Peyer's patch (tissue), 4 donors: ENCODE results near the gene PYGB.

Source experiments
- POLR2A ChIP-seq, 2 donors: fragments of 450-650 bp; IDR thresholded peaks; one replicate each; pipeline ENCODE4 v1.5.1; 2017; ENCODE audit warnings: antibody characterized with exemption in 2 of 2, mild to moderate bottlenecking in 2 of 2, moderate library complexity in 2 of 2
- TF ChIP-seq, protein P1 (sequence below), 6 experiments: fragments of 450-650 bp in 4 of 6; fragments of 200-600 bp in 2 of 6; sonication (generic) in 1 of 6; IDR thresholded peaks; one replicate each; pipeline ENCODE4 v1.5.1; 2017 to 2019; ENCODE audit warnings: antibody characterized with exemption in 6 of 6, mild to moderate bottlenecking in 3 of 6, moderate library complexity in 1 of 6

GRCh38 chr20:25320035-25320800, 72.3 kb downstream of the PYGB start:
- TF ChIP-seq, protein P1, sequence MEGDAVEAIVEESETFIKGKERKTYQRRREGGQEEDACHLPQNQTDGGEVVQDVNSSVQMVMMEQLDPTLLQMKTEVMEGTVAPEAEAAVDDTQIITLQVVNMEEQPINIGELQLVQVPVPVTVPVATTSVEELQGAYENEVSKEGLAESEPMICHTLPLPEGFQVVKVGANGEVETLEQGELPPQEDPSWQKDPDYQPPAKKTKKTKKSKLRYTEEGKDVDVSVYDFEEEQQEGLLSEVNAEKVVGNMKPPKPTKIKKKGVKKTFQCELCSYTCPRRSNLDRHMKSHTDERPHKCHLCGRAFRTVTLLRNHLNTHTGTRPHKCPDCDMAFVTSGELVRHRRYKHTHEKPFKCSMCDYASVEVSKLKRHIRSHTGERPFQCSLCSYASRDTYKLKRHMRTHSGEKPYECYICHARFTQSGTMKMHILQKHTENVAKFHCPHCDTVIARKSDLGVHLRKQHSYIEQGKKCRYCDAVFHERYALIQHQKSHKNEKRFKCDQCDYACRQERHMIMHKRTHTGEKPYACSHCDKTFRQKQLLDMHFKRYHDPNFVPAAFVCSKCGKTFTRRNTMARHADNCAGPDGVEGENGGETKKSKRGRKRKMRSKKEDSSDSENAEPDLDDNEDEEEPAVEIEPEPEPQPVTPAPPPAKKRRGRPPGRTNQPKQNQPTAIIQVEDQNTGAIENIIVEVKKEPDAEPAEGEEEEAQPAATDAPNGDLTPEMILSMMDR (IDR thresholded peaks at IDR 0.05): no peak
- no peak for TF ChIP-seq POLR2A (IDR thresholded peaks at IDR 0.05)
